T-helper 17 cell (primary cell): ENCODE data around the gene PACC1. TPM values are rescaled to one million over a fixed set of nuclear protein-coding genes. Genes with fewer than 3 reads are reported as not detected.
"Not testable (repeated sequence)": the region's sequence is repeated elsewhere in the genome, so short reads cannot be mapped to it uniquely, and the experiment has no call there.

Experiments
- ATAC-seq: fragments of 150-1000 bp; cut with Tn5 transposase; 2 replicates; pipeline ENCODE4 v1.10.0; 2021; ENCODE audit warnings: mild to moderate bottlenecking, moderate library complexity
- DNase-seq, 3 donors: peaks; one replicate each; pipeline versions ENCODE4 v3.0.0 to v3.0.0-alpha.2; 2020 to 2021
- H3K9me3 ChIP-seq: one replicate; pipeline ENCODE4 v1.7.0; 2013; ENCODE audit warnings: low read length, mild to moderate bottlenecking; ENCODE audit not compliant: control insufficient read depth, poor library complexity, severe bottlenecking
- H3K27ac Mint-ChIP-seq: one replicate; pipeline ENCODE4 v1.8.0; 2022; ENCODE audit warnings: mild to moderate bottlenecking, moderate library complexity, mixed read lengths
- H3K27me3 Mint-ChIP-seq: one replicate; pipeline ENCODE4 v1.8.0; 2022; ENCODE audit warnings: mixed read lengths
- H3K36me3 Mint-ChIP-seq: one replicate; pipeline ENCODE4 v1.8.0; 2022; ENCODE audit warnings: low read depth, mixed read lengths
- H3K4me1 Mint-ChIP-seq: one replicate; pipeline ENCODE4 v1.8.0; 2022; ENCODE audit warnings: mild to moderate bottlenecking, mixed read lengths
- H3K4me3 Mint-ChIP-seq: one replicate; pipeline ENCODE4 v1.8.0; 2022; ENCODE audit warnings: mild to moderate bottlenecking, moderate library complexity, mixed read lengths
- total RNA-seq, 4 donors: library from RNA in 2 of 4; stranded (reverse) in 2 of 4; gene quantifications; one replicate each; pipeline ENCODE4 v1.2.3 and lab custom pipeline; 2022 to 2026

Gene PACC1
- total RNA-seq, 2 donors from 2014 or later = 4.7 to 8.2 TPM

DNA sequence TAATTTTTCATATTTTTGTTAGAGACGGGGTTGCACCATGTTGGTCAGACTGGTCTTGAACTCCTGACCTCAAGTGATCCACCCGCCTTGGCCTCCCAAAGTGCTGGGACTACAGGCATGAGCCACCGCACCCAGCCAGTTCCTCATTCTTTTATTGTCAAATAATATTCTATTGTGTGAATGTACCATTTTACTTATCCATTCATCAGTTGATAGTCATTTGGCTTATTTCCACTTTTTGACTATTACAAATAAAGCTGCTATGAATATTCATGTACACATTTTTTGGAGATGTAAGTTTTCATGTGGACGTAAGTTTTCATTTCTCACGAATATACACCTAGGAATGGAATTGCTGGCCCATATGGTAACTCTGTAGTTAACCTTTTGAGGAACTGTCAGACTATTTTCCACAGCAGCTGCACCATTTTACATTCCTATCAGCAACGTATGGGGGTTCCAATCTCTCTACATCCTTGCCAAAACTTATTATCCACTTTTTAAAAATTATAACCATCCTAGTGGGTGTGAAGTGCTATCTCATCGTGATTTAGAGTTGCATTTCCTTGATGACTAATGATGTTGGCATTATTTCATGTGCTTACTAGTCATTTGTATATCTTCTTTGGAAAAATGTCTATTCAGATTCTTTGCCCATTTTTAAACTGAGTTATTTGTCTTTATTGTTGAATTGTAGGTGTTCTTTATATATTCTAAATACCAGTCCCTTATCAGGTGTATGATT lies 12.7 kb downstream of the PACC1 start:
- ATAC-seq (no peak), DNase-seq (no peak)
- Mint-ChIP-seq H3K4me1 (peaks cover 18% of the 10 kb centered on the region), H3K36me3 (peaks cover 10% of the 10 kb centered on the region), H3K27me3 (no peaks in the 10 kb centered on the region), H3K4me3 (no peak overlapping the region), H3K27ac (no peak overlapping the region)
- peaks cover 7% of the 10 kb centered on the region for H3K9me3 ChIP-seq

DNA sequence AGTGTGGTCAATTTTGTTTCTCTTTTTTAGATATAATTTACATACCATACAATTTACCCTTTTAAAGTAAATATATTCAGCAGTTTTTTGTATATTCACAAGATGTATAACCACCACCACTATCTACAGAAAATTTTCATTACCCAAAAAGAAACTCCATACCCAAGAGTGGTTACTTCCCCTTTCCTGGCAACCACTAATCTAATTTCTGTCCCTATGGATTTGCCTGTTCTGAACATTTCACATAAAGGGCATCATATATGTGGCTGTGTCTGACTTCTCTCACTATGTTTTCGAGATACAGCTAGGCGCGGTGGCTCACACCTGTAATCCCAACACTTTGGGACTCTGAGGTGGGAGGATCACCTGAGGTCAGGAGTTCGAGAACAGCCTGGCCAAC lies 13.6 kb downstream of the PACC1 start:
- Mint-ChIP-seq H3K36me3 (peaks cover 10% of the 10 kb centered on the region), H3K4me1 (peaks cover 18% of the 10 kb centered on the region), H3K4me3 (no peak overlapping the region), H3K27me3 (no peaks in the 10 kb centered on the region), H3K27ac (no peak overlapping the region)
- no peak for ATAC-seq
- DNase-seq = no peak
- H3K9me3 ChIP-seq = peaks cover 7% of the 10 kb centered on the region

DNA sequence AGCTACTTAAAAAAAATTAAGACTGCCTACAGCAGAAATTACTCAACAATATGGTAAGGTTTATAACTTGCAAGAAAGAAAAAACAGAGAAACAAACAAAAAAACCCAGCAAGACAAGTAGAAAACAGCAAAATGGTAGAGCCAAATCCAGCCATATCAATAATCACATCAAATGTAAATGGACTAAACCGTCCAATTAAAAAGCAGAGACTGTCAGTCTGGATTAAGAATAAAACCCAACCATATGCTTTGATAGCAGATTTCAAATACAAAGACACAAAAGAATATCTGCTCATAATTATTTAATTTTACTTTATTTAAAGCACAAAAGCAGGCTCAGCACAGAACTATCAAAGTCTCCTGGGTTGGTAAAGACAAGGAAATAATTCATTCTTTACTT lies 17.5 kb downstream of the PACC1 start:
- H3K4me3 Mint-ChIP-seq = no peak overlapping the region
- H3K27ac Mint-ChIP-seq = no peak overlapping the region
- H3K9me3 ChIP-seq = peaks cover 7% of the 10 kb centered on the region
- peaks cover 10% of the 10 kb centered on the region for H3K4me1 Mint-ChIP-seq
- H3K27me3 Mint-ChIP-seq = no peaks in the 10 kb centered on the region
- ATAC-seq (no peak), DNase-seq (no peak)
- peaks cover 5% of the 10 kb centered on the region for H3K36me3 Mint-ChIP-seq

DNA sequence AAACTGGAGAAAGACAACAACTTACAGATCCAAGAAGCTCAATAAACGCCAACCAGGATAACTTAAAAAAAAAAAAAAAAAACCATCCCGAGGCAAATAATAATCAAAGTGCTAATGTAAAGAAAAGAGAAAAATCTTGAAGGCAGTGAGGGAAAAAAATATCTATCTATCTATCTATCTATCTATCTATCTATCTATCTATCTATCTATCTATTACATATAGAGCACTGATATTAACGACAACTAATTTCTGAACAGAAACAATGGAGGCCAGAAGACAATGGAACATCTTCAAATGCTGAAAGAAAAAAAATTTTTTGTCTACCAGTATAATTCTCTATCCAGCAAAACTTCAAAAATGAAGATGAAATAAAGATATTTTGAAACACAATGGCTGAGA lies 18.0 kb downstream of the PACC1 start:
- peaks cover 10% of the 10 kb centered on the region for H3K4me1 Mint-ChIP-seq
- no peak for DNase-seq
- ATAC-seq = no peak
- H3K27ac Mint-ChIP-seq = no peak overlapping the region
- H3K27me3 Mint-ChIP-seq = no peaks in the 10 kb centered on the region
- peaks cover 5% of the 10 kb centered on the region for H3K36me3 Mint-ChIP-seq
- peaks cover 7% of the 10 kb centered on the region for H3K9me3 ChIP-seq
- no peak overlapping the region for H3K4me3 Mint-ChIP-seq

DNA sequence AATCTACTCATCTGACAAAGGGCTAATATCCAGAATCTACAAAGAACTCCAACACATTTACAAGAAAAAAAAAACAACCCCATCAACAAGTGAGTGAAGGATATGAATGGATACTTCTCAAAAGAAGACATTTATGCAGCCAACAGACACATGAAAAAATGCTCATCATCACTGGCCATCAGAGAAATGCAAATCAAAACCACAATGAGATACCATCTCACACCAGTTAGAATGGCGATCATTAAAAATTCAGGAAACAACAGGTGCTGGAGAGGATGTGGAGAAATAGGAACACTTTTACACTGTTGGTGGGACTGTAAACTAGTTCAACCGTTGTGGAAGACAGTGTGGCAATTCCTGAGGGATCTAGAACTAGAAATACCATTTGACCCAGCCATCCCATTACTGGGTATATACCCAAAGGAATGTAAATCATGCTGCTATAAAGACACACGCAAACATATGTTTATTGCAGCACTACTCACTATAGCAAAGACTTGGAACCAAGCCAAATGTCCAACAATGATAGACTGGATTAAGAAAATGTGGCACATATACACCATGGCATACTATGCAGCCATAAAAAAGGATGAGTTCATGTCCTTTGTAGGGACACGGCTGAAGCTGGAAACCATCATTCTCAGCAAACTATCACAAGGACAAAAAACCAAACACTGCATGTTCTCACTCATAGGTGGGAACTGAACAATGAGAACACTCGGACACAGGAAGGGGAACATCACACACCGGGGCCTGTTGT lies 18.8 kb downstream of the PACC1 start:
- H3K27ac Mint-ChIP-seq, H3K27me3 Mint-ChIP-seq, H3K9me3 ChIP-seq, ATAC-seq, H3K36me3 Mint-ChIP-seq, H3K4me3 Mint-ChIP-seq, DNase-seq: not testable (repeated sequence)
- H3K4me1 Mint-ChIP-seq = peaks cover 10% of the 10 kb centered on the region

DNA sequence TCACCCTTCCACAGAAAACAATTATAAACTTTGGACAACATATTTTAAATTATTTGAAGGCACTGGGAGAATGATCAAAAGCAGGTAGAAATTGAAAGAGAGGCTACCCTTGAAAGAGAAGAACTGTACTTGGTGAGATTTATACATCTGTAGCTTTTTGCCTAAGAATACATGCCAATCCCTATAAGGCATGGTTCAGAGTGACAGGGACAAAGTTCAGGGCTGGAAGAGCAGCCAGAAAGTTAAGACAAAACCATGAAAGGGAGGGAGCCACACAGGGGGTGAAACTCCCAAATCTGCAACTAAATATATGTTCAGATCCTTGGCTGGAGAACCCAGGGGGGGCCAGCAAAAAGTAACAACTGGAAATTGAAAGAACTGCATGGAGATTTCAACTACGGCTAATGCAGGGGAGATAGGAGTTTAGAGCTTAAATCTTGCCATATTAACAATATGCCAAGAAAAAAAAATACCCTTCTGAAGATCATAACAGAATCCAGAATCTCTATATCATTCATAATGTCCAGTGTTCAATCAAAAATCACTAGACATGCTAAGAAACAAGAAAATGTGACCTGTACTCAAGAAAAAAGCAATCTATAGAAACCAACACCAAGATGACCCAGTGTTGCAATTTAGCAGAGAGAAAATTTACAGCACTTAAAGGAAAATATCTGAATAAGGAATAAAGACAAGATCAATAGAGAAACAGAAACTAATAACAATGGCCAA lies 25.5 kb downstream of the PACC1 start:
- H3K4me1 Mint-ChIP-seq = peaks cover 13% of the 10 kb centered on the region
- no peaks in the 10 kb centered on the region for H3K9me3 ChIP-seq
- no peak overlapping the region for H3K27ac Mint-ChIP-seq
- DNase-seq (no peak), ATAC-seq (no peak)
- no peak overlapping the region for H3K4me3 Mint-ChIP-seq
- peaks cover 19% of the 10 kb centered on the region for H3K36me3 Mint-ChIP-seq
- no peaks in the 10 kb centered on the region for H3K27me3 Mint-ChIP-seq

DNA sequence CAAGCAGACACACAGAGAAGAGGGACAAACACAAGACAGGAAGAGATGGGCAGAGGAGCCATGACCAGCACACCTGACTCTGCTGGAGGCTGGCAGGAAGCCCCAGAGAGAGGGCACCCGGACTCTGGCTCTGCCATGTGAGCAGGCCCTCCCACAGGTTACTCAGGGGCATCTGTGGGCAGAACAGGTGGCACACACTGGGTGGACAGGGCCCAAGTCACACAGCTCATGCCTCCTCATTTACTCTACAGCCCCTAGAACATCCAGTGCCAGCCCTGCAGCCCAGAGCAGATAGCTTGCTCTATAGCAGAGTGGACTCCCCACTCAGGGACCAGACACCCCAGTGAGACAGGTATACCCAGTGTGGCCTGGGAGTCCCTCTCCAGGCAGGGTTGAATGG lies 28.7 kb downstream of the PACC1 start:
- Mint-ChIP-seq H3K27ac (peak overlapping the region; percentile 87), H3K4me3 (no peak overlapping the region), H3K4me1 (peaks cover 7% of the 10 kb centered on the region), H3K27me3 (no peaks in the 10 kb centered on the region), H3K36me3 (peaks cover 19% of the 10 kb centered on the region)
- ATAC-seq (no peak), DNase-seq (no peak)
- H3K9me3 ChIP-seq = no peaks in the 10 kb centered on the region

DNA sequence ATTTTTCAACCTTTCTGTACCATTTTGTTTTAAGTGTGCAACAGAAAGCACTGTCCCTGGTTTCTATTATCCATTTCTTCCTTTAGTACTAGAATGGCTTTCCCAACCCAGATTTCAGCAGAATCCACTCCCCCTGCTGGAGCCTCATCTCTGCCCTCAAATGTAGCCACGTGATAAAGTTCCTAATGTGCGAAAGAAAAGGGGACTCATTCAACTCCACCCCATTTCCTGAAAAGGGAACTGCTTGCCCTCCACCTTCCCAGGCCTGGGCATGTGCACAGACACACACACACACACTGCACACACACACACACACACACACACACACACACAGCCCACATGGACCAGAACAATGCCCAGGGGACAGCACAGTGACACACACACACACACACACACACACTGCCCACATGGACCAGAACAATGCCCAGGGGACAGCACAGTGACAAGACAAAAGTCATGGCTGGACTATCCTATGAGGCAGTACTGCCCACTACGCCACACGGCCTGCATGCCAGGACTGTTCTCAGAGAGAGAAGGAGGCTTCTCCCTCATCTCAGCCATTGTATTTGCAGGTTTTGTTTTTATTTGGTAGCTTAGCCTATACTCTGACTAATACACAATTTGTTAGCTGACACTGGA lies 33.2 kb downstream of the PACC1 start:
- peak overlapping the region; percentile 6 for H3K27ac Mint-ChIP-seq
- peaks cover 9% of the 10 kb centered on the region for H3K4me1 Mint-ChIP-seq
- DNase-seq (no peak), ATAC-seq (no peak)
- H3K36me3 Mint-ChIP-seq = peaks cover 17% of the 10 kb centered on the region
- no peaks in the 10 kb centered on the region for H3K27me3 Mint-ChIP-seq
- no peak overlapping the region for H3K4me3 Mint-ChIP-seq
- no peaks in the 10 kb centered on the region for H3K9me3 ChIP-seq

DNA sequence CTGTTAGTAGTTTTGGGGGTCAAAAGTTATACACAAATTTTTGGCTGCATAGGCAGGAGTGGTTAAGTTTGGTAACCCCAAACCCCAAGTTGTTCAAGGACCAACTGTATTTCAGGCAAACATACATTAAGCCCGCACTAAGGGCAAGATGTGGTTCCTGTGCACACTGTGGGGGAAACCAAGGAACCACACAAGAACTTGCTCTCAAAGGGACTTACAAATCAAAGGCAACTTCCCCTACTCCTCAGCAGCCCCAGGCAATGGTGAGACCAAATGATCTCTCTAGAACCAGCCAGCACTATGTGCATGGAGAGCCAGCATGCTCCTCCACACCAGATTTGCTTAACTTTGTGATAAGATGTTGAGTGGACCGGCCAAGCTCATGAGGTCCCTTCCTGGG lies 35.3 kb downstream of the PACC1 start:
- no peak overlapping the region for H3K4me3 Mint-ChIP-seq
- peaks cover 8% of the 10 kb centered on the region for H3K36me3 Mint-ChIP-seq
- no peaks in the 10 kb centered on the region for H3K9me3 ChIP-seq
- DNase-seq (no peak), ATAC-seq (no peak)
- no peaks in the 10 kb centered on the region for H3K27me3 Mint-ChIP-seq
- H3K27ac Mint-ChIP-seq = no peak overlapping the region
- peaks cover 3% of the 10 kb centered on the region for H3K4me1 Mint-ChIP-seq

DNA sequence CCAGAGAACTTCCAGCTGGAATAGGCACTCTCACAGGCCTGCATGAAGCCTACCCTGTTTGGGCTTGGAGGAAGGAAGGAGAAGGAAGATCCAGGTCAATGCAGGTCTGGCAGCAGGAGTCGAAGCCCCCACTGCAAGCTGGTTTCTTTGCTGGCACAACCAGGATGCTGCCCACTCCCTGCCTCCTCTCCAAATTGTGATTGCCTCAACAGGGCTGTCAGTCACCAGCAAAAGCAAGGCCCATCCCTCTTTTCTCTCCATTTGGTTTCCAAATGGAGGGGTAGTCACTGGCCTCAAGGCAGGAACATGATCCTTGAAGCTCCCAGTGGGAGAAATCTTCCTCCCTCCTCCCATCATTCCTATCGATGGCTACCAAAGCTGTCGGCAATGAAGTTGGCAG lies 37.0 kb downstream of the PACC1 start:
- no peak overlapping the region for H3K27ac Mint-ChIP-seq
- peaks cover 3% of the 10 kb centered on the region for H3K4me1 Mint-ChIP-seq
- no peak for ATAC-seq
- H3K36me3 Mint-ChIP-seq = peaks cover 3% of the 10 kb centered on the region
- no peak for DNase-seq
- H3K9me3 ChIP-seq = no peaks in the 10 kb centered on the region
- no peak overlapping the region for H3K4me3 Mint-ChIP-seq
- H3K27me3 Mint-ChIP-seq = no peaks in the 10 kb centered on the region

DNA sequence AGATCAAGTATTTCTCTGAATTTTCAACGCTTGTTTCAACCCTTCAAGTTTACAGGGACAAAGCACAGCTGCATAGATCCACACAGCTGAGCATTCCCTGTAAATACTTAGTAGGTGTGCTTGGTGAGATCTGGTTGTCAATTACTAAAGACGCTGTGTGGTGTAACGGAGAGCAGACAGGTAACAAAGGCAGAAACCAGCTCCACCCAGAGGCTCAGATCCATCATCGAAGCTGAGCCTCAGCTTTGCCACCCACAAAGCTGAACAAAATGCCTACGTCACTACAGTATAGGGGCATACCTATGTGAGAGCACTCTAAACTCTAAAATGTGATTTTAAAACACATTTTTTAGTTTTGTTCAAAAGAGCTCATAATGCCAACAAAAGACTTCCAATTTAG lies 38.7 kb downstream of the PACC1 start:
- peak overlapping the region; percentile 11 for H3K27ac Mint-ChIP-seq
- no peak overlapping the region for H3K4me3 Mint-ChIP-seq
- DNase-seq (no peak), ATAC-seq (no peak)
- no peaks in the 10 kb centered on the region for H3K9me3 ChIP-seq
- peaks cover 3% of the 10 kb centered on the region for H3K4me1 Mint-ChIP-seq
- peaks cover 3% of the 10 kb centered on the region for H3K36me3 Mint-ChIP-seq
- no peaks in the 10 kb centered on the region for H3K27me3 Mint-ChIP-seq

DNA sequence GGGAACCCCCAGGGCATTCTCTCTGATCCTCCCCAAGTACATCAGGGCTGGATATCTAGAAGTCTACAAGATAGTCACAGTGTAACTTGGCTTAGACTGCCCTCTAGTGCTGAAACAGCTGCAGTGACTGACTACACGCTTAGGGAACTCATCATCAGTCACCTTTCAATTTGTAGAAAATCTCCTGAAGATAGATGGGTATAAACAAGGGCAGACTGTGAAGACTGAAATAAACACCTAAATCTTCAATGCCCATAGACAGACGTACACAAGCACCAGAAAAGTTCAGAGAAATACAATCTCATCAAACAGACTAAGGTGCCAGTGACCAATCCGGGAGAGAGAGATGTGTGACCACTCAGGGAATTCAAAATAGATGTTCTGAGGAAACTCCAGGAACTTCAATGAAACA lies 46.6 kb downstream of the PACC1 start:
- Mint-ChIP-seq H3K27me3 (no peaks in the 10 kb centered on the region), H3K4me1 (peaks cover 7% of the 10 kb centered on the region), H3K36me3 (peaks cover 10% of the 10 kb centered on the region), H3K4me3 (no peak overlapping the region), H3K27ac (peak overlapping the region; percentile 57)
- no peaks in the 10 kb centered on the region for H3K9me3 ChIP-seq
- DNase-seq (peak in 1 of 3 donors; percentile 34), ATAC-seq (peak; percentile 93)

DNA sequence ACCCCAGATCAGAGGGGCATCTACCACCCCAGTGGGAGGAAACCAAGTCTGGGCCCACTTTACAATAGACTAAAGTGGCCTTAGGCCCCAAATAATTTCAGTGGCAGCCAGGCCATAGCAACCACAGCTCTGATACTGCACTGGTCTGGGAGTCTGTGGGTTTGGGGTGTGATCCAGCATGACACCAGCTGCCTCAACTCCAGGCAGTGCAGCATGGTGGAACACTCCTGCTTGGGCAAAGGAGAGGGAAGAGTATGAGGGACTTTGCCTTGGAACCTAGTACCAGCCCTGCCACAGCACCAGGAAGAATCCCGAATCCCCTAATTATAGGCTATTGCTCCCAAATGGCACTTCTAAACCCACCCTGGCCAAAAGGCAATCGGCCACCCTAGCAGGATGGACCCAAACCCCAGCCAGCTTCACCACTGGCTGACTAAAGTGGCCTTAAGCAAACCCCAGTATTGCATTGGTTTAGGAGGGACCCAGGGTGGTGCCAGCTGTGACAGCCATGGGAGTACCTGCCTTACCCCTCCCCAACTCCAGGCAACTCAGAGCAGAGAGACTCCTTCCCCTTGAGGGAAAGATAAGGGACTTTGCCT lies 47.1 kb downstream of the PACC1 start:
- DNase-seq = no peak
- Mint-ChIP-seq H3K27me3 (no peaks in the 10 kb centered on the region), H3K4me3 (no peak overlapping the region), H3K27ac (peak overlapping the region; percentile 57), H3K36me3 (peaks cover 10% of the 10 kb centered on the region), H3K4me1 (peaks cover 7% of the 10 kb centered on the region)
- no peak for ATAC-seq
- H3K9me3 ChIP-seq = no peaks in the 10 kb centered on the region
